ENCODE measurements around the gene BCAN. TPM values are rescaled to one million over a fixed set of nuclear protein-coding genes. Genes with fewer than 3 reads are reported as not detected.

Gene BCAN
- total RNA-seq, 1 experiment from 2014 or later, result 3.6 TPM

GRCh38 chr1:156632355-156632754, 9.6 kb upstream of the BCAN start (continued):
- TF ChIP-seq, protein P1, sequence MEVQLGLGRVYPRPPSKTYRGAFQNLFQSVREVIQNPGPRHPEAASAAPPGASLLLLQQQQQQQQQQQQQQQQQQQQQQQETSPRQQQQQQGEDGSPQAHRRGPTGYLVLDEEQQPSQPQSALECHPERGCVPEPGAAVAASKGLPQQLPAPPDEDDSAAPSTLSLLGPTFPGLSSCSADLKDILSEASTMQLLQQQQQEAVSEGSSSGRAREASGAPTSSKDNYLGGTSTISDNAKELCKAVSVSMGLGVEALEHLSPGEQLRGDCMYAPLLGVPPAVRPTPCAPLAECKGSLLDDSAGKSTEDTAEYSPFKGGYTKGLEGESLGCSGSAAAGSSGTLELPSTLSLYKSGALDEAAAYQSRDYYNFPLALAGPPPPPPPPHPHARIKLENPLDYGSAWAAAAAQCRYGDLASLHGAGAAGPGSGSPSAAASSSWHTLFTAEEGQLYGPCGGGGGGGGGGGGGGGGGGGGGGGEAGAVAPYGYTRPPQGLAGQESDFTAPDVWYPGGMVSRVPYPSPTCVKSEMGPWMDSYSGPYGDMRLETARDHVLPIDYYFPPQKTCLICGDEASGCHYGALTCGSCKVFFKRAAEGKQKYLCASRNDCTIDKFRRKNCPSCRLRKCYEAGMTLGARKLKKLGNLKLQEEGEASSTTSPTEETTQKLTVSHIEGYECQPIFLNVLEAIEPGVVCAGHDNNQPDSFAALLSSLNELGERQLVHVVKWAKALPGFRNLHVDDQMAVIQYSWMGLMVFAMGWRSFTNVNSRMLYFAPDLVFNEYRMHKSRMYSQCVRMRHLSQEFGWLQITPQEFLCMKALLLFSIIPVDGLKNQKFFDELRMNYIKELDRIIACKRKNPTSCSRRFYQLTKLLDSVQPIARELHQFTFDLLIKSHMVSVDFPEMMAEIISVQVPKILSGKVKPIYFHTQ (CRISPR knock-in tag; IDR thresholded peaks at IDR 0.05), result no peak

GRCh38 chr1:156638189-156638985, 3.5 kb upstream of the BCAN start:
- no peak overlapping the region for H3K27ac Mint-ChIP-seq
- no peak overlapping the region for H3K4me3 Mint-ChIP-seq
- ChIA-PET POLR2A (interaction anchor here (1.1 kb wide), 1 partner anchor 11 kb away, joined by 3 read pairs; no protein-coding TSS in a partner anchor), CTCF (interaction anchor here (0.9 to 12.1 kb wide), 5 partner anchors 13 to 51 kb away, joined by 3 to 180 read pairs (median 3); partner anchors contain the start of gene HAPLN2)
- peaks cover 24% of the 10 kb centered on the region for H3K4me1 Mint-ChIP-seq
- TF ChIP-seq, protein P2, sequence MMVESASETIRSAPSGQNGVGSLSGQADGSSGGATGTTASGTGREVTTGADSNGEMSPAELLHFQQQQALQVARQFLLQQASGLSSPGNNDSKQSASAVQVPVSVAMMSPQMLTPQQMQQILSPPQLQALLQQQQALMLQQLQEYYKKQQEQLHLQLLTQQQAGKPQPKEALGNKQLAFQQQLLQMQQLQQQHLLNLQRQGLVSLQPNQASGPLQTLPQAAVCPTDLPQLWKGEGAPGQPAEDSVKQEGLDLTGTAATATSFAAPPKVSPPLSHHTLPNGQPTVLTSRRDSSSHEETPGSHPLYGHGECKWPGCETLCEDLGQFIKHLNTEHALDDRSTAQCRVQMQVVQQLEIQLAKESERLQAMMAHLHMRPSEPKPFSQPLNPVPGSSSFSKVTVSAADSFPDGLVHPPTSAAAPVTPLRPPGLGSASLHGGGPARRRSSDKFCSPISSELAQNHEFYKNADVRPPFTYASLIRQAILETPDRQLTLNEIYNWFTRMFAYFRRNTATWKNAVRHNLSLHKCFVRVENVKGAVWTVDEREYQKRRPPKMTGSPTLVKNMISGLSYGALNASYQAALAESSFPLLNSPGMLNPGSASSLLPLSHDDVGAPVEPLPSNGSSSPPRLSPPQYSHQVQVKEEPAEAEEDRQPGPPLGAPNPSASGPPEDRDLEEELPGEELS (CRISPR knock-in tag; IDR thresholded peaks at IDR 0.05), result no peak
- TF ChIP-seq ZMAT4 (CRISPR knock-in tag; IDR thresholded peaks at IDR 0.05) (no peak), OVOL2 (CRISPR knock-in tag; IDR thresholded peaks at IDR 0.05; ENCODE audit: borderline replicate concordance) (no peak), NR1H2 (CRISPR knock-in tag; IDR thresholded peaks at IDR 0.05) (no peak), ZNF138 (CRISPR knock-in tag; conservative IDR thresholded peaks at IDR 0.05) (no peak), CBFB (CRISPR knock-in tag; IDR thresholded peaks at IDR 0.05; ENCODE audit: low read depth) (no peak)
- TF ChIP-seq, protein P3, sequence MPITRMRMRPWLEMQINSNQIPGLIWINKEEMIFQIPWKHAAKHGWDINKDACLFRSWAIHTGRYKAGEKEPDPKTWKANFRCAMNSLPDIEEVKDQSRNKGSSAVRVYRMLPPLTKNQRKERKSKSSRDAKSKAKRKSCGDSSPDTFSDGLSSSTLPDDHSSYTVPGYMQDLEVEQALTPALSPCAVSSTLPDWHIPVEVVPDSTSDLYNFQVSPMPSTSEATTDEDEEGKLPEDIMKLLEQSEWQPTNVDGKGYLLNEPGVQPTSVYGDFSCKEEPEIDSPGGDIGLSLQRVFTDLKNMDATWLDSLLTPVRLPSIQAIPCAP (CRISPR knock-in tag; IDR thresholded peaks at IDR 0.05), result no peak
- TF ChIP-seq, protein P4, sequence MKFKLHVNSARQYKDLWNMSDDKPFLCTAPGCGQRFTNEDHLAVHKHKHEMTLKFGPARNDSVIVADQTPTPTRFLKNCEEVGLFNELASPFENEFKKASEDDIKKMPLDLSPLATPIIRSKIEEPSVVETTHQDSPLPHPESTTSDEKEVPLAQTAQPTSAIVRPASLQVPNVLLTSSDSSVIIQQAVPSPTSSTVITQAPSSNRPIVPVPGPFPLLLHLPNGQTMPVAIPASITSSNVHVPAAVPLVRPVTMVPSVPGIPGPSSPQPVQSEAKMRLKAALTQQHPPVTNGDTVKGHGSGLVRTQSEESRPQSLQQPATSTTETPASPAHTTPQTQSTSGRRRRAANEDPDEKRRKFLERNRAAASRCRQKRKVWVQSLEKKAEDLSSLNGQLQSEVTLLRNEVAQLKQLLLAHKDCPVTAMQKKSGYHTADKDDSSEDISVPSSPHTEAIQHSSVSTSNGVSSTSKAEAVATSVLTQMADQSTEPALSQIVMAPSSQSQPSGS (CRISPR knock-in tag; IDR thresholded peaks at IDR 0.05; ENCODE audit: borderline replicate concordance, low read depth), result no peak
- TF ChIP-seq, protein P5, sequence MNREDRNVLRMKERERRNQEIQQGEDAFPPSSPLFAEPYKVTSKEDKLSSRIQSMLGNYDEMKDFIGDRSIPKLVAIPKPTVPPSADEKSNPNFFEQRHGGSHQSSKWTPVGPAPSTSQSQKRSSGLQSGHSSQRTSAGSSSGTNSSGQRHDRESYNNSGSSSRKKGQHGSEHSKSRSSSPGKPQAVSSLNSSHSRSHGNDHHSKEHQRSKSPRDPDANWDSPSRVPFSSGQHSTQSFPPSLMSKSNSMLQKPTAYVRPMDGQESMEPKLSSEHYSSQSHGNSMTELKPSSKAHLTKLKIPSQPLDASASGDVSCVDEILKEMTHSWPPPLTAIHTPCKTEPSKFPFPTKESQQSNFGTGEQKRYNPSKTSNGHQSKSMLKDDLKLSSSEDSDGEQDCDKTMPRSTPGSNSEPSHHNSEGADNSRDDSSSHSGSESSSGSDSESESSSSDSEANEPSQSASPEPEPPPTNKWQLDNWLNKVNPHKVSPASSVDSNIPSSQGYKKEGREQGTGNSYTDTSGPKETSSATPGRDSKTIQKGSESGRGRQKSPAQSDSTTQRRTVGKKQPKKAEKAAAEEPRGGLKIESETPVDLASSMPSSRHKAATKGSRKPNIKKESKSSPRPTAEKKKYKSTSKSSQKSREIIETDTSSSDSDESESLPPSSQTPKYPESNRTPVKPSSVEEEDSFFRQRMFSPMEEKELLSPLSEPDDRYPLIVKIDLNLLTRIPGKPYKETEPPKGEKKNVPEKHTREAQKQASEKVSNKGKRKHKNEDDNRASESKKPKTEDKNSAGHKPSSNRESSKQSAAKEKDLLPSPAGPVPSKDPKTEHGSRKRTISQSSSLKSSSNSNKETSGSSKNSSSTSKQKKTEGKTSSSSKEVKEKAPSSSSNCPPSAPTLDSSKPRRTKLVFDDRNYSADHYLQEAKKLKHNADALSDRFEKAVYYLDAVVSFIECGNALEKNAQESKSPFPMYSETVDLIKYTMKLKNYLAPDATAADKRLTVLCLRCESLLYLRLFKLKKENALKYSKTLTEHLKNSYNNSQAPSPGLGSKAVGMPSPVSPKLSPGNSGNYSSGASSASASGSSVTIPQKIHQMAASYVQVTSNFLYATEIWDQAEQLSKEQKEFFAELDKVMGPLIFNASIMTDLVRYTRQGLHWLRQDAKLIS (CRISPR knock-in tag; IDR thresholded peaks at IDR 0.05; ENCODE audit: borderline replicate concordance), result no peak
- H3K27me3 Mint-ChIP-seq (ENCODE audit: low read depth), result peaks cover 73% of the 10 kb centered on the region
- H3K36me3 Mint-ChIP-seq, result no peaks in the 10 kb centered on the region
- ATAC-seq, result no peak
- no peak for DNase-seq (ENCODE audit: low spot score)
- no peaks in the 10 kb centered on the region for H3K9me3 Mint-ChIP-seq
